Measurements from ENCODE around the gene HOXB2.

HOXB2 gene

DNA sequence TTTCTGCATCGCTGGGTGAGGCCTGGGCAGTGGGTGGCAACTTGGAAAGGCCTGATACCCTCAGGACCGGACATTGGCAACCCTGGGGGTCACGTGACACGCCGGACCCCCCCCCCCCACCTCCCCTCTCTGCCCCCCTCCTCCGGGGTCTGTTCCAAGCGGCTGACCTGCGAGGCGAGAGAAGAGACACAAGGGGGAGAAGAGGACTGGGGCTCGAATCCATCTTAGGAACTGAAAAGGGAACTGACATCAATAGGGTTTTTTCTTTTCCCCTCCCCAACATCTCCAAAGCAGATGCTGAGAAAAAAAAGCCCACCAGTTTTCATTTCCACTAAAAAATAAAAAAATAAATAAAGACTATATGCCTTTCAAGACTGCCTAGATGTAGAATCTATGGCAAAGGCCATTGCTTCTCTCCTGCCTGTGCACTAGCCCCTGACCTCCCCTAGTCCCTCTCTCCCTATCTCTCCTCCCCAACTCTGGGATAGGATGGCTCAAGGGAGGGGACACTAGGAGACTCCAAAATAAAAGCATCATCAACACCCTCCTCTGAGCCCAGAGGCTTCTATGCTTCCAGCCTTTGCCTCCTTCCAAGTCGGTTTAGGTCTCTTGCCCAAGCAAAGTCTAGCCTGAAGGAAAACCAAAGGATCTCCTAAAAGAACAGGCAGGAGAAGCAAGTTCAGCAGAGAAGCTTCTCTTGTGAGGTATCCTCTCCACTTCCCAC is 7.7 kb upstream of the HOXB2 start:
- DNase-seq (ENCODE audit: low read depth), result no peak

- no peak for DNase-seq (ENCODE audit: low read depth)
Measured at GRCh38 chr17:48551596-48552465, 6.9 kb upstream of the HOXB2 start.

DNA sequence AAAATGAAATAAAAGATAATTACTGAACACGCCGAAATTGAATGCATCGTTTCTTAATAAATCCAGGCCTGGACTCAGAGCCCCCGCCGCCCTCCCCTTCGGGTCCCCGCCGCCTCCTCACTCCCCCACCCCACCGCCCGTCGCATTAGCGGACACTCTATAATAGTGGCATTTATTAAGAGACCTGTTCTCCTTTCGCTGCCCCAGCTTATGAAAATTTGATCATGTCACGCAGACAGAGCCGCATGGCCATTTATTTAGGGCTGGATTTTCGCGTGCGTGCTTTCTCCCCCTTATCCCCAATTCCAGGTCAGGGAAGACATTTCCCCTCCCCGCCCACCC is 6.3 kb upstream of the HOXB2 start:
- no peak for DNase-seq (ENCODE audit: low read depth)

- DNase-seq (ENCODE audit: low read depth), result no peak
Measured at GRCh38 chr17:48550502-48551213, 5.7 kb upstream of the HOXB2 start.

GRCh38 chr17:48549914-48550501 is 5.1 kb upstream of the HOXB2 start:
- DNase-seq (ENCODE audit: low read depth), result no peak

DNA sequence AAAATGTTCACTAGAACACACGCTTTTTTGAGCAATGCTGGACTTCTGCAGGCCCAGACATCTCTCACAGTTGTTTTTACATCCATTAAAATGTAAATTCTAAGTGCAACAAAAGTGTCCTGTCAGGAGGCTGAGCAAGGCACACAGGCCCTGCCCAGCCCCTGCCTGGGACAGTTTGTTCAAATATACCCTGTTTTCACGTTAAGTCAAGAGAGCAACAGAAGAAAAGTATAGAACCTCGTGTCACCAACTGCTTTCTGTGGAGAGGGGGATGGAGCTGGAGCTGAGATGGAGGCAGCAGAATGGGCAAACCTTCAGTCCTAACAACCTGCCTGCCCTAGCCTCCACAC is 4.3 kb upstream of the HOXB2 start:
- no peak for DNase-seq (ENCODE audit: low read depth)

GRCh38 chr17:48548523-48549280 is 3.8 kb upstream of the HOXB2 start:
- no peak for DNase-seq (ENCODE audit: low read depth)

DNA sequence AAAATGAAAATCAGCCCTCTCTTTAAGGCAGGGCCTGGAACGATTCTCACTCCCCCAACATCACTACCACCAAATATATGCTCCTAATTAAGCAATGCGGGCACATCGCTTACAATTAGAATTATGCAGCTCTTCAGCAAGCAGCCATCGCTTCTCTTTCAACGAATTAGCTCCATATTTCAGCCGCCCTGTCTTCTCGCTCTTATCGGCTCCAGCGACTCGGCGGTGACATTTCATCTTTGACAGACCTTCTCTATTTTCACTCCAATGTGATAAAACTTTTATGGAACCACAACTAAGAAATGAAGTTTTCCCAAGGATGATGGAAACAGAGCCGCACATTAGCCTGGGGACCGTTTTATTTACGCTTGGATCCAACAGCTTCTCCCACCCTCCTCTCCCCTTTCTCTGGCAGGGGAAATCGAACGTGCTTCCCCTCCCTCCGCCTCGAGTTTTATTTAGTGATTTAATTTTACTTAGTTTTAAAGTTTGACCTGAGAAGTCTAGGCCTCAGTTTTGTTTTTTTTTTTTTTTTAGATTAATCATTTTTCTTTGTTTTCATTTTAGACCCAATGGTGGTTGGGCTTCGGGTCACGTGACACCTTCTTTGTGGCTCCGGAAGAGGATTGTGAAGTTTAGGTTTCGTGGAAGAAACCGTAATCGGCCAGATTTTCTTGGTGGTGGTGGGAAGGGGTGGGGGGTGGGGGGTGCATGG is 3.1 kb upstream of the HOXB2 start:
- DNase-seq (ENCODE audit: low read depth), result no peak

DNA sequence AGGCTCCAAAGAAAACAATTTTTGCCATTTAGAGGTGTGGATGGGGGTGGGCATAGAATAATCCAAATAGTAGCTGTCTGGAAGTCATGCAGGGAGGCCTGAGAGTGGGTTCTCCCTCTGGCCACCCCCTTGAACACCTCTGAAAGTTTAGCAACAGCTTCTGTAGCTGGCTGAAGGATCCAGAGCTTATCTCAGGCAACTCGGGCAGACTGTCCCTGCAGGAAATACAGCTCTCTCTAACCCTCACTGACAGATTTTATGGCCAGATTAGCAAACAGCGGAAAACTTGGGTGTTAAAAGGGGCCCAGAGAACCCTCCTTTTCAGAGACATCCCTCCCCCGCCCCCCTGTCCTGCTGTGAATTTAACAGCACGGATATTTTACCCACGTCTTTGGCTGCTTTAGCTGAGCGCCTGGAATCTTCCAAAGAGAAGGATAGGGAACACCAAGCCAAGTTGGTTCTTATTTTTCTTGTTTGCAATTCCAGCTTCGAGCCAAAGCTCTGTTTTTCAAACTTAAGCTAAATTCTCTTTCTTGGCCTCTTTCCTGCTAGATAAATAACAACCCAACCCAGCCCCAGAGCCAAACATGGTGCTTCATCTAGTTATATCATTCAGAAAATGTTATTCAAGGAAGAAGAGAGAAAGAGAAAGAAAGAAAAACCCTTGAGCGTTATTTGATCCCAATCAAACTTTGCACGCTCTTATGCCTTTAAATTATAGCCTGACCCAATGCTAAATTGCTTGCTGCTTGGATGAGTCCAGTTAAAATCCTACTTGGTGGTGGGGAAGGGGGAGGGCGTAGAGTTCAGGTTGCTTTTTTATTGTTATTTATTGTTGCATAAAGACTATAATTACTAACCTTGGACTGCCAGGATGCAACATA is 2.3 kb upstream of the HOXB2 start:
- DNase-seq (ENCODE audit: low read depth), result no peak

- no peak for DNase-seq (ENCODE audit: low read depth)
Measured at GRCh38 chr17:48546137-48546923, 1.4 kb upstream of the HOXB2 start.

GRCh38 chr17:48545539-48545938 is 630 bp upstream of the HOXB2 start:
- no peak for DNase-seq (ENCODE audit: low read depth)

- DNase-seq (ENCODE audit: low read depth), result no peak
Measured at GRCh38 chr17:48544349-48545021, 424 bp downstream of the HOXB2 start.

GRCh38 chr17:48543854-48544348 is 1.0 kb downstream of the HOXB2 start:
- DNase-seq (ENCODE audit: low read depth), result no peak

GRCh38 chr17:48543107-48543853 is 1.6 kb downstream of the HOXB2 start:
- no peak for DNase-seq (ENCODE audit: low read depth)

GRCh38 chr17:48542698-48543106 is 2.2 kb downstream of the HOXB2 start:
- no peak for DNase-seq (ENCODE audit: low read depth)

GRCh38 chr17:48542114-48542656 is 2.7 kb downstream of the HOXB2 start:
- DNase-seq (ENCODE audit: low read depth), result no peak

DNA sequence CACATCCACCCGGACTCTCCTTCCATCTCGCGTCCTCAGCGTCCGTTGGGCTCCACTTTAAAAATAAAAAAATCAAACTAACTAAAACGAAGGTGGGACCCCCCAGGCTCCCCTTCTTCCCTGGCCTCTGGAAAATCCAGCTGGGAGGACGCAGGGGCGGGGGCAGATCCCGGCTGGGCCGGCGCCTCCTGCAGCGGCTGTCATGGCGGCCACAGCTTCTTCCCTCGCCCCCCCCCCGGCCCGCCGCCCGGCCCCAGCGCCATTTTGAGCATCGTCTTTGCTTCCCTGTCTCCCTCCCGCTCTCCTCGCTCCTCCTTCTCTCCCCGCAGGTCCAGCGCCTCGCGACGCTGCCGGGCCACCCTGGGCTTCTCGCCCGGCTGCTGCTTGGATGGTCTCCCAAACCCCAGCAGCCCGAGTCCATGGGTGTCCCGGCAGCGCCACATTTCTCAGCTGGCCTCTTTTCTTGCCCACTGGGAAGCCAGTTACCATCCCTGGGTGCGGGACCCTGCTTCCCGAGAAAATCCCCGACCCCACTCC is 3.3 kb downstream of the HOXB2 start:
- DNase-seq (ENCODE audit: low read depth), result no peak
